Measurements from ENCODE around the gene BEND6.
A peak's percentile ranks its signal among the peaks of the same experiment; 100 is the strongest.

Gene BEND6

DNA sequence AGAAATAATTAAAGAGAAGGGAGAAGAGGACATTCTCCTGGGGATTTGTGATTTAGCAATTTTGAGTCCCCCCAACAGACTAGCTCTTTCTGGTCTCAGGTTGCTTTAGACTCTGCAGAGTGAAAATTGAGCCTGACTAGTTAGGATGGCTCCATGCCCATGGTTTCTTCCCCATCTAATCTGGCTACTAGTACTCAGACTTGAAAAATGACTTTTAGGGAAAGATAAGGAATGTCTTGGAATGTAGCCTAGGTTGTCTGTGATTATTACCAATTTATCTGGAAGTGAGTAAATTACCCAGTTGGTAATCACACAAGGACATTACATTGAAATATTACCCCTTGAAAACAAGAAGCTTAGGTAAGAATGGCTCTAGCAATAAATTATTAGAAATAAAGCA, 4.2 kb downstream of the BEND6 start:
- Histone ChIP-seq H3K27me3 (ENCODE audit: insufficient read depth, low read length, poor library complexity) (no peaks in the 10 kb centered on the region), H2BK120ac (ENCODE audit: low read depth, low read length) (no peak overlapping the region), H4K5ac (ENCODE audit: low read length) (no peak overlapping the region), H2AK5ac (ENCODE audit: low read length) (no peak overlapping the region), H3K79me2 (ENCODE audit: control insufficient read depth, insufficient read depth, low read length) (no peaks in the 10 kb centered on the region), H3K4me3 (ENCODE audit: low read length) (no peak overlapping the region), H4K8ac (ENCODE audit: low read depth, low read length) (no peak overlapping the region), H3K4me2 (ENCODE audit: low read length) (no peak overlapping the region), H3K4ac (ENCODE audit: low read depth, low read length) (no peak overlapping the region), H3K36me3 (ENCODE audit: control insufficient read depth, insufficient read depth, low read length) (no peaks in the 10 kb centered on the region), H3K9ac (ENCODE audit: low read length) (no peak overlapping the region), H3K18ac (ENCODE audit: low read length) (no peak overlapping the region), H3K56ac (ENCODE audit: low read length) (no peak overlapping the region), H3K27ac (ENCODE audit: low read depth, low read length) (no peak overlapping the region), H2BK15ac (replicated peaks; ENCODE audit: low read depth) (no peak overlapping the region), H3K23ac (ENCODE audit: low read length) (no peak overlapping the region), H2BK5ac (ENCODE audit: low read length) (no peak overlapping the region), H3K4me1 (ENCODE audit: control insufficient read depth, low read depth, low read length) (no peaks in the 10 kb centered on the region), H3K79me1 (ENCODE audit: low read length) (no peaks in the 10 kb centered on the region)
- no peak for DNase-seq

GRCh38 chr6:56959938-56960337, 5.0 kb downstream of the BEND6 start:
- DNase-seq = no peak
- Histone ChIP-seq H3K79me2 (ENCODE audit: control insufficient read depth, insufficient read depth, low read length) (no peaks in the 10 kb centered on the region), H2BK5ac (ENCODE audit: low read length) (no peak overlapping the region), H3K27me3 (ENCODE audit: insufficient read depth, low read length, poor library complexity) (no peaks in the 10 kb centered on the region), H3K4me3 (ENCODE audit: low read length) (no peak overlapping the region), H2BK120ac (ENCODE audit: low read depth, low read length) (no peak overlapping the region), H4K8ac (ENCODE audit: low read depth, low read length) (no peak overlapping the region), H3K4me1 (ENCODE audit: control insufficient read depth, low read depth, low read length) (no peaks in the 10 kb centered on the region), H3K4ac (ENCODE audit: low read depth, low read length) (no peak overlapping the region), H4K5ac (ENCODE audit: low read length) (no peak overlapping the region), H3K4me2 (ENCODE audit: low read length) (no peak overlapping the region), H3K56ac (ENCODE audit: low read length) (no peak overlapping the region), H3K36me3 (ENCODE audit: control insufficient read depth, insufficient read depth, low read length) (no peaks in the 10 kb centered on the region), H3K9ac (ENCODE audit: low read length) (no peak overlapping the region), H2BK15ac (replicated peaks; ENCODE audit: low read depth) (no peak overlapping the region), H2AK5ac (ENCODE audit: low read length) (no peak overlapping the region), H3K27ac (ENCODE audit: low read depth, low read length) (no peak overlapping the region), H3K79me1 (ENCODE audit: low read length) (no peaks in the 10 kb centered on the region), H3K18ac (ENCODE audit: low read length) (no peak overlapping the region), H3K23ac (ENCODE audit: low read length) (no peak overlapping the region)
- no CpG with 5 or more reads among the region's 4 CpGs for WGBS (ENCODE audit: extremely low coverage, insufficient coverage, low lambda C conversion rate)

- peak; percentile 14 for DNase-seq
- no peak overlapping the region for H2AK5ac ChIP-seq (ENCODE audit: low read length)
These were observed 6.2 kb downstream of the BEND6 start for GRCh38 chr6:56961151-56961550.

DNA sequence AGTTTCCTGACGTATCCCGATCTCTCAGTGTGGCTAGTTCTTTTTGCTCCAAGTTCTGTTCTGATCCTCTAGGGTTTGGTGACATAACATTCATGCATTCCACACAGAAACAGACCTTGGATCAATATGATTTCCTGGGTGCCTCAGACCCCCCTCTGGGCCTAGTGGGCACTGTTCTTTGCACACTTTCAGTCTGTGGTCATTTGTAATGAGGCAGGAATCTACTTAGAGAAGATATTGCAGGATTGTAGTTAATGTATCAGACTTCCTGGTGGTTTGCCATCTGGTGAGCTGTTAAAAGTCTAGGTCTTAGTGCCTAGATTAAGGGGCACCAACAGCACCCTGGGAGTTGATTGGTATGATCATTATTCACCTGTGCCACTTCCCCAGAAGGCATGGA, 7.5 kb downstream of the BEND6 start:
- H3K9ac ChIP-seq (ENCODE audit: low read length) = no peak overlapping the region
- no peak overlapping the region for H3K4me2 ChIP-seq (ENCODE audit: low read length)
- H3K4me1 ChIP-seq (ENCODE audit: control insufficient read depth, low read depth, low read length) = no peaks in the 10 kb centered on the region
- no peak overlapping the region for H3K18ac ChIP-seq (ENCODE audit: low read length)
- no peak overlapping the region for H2BK120ac ChIP-seq (ENCODE audit: low read depth, low read length)
- no peaks in the 10 kb centered on the region for H3K79me2 ChIP-seq (ENCODE audit: control insufficient read depth, insufficient read depth, low read length)
- H3K4ac ChIP-seq (ENCODE audit: low read depth, low read length) = no peak overlapping the region
- H3K36me3 ChIP-seq (ENCODE audit: control insufficient read depth, insufficient read depth, low read length) = no peaks in the 10 kb centered on the region
- no CpG with 5 or more reads among the region's 2 CpGs for WGBS (ENCODE audit: extremely low coverage, insufficient coverage, low lambda C conversion rate)
- DNase-seq = no peak
- H2BK5ac ChIP-seq (ENCODE audit: low read length) = no peak overlapping the region
- no peak overlapping the region for H2AK5ac ChIP-seq (ENCODE audit: low read length)
- no peak overlapping the region for H3K23ac ChIP-seq (ENCODE audit: low read length)
- no peak overlapping the region for H4K8ac ChIP-seq (ENCODE audit: low read depth, low read length)
- H2BK15ac ChIP-seq (replicated peaks; ENCODE audit: low read depth) = no peak overlapping the region
- H3K79me1 ChIP-seq (ENCODE audit: low read length) = no peaks in the 10 kb centered on the region
- H3K27me3 ChIP-seq (ENCODE audit: insufficient read depth, low read length, poor library complexity) = no peaks in the 10 kb centered on the region
- no peak overlapping the region for H4K5ac ChIP-seq (ENCODE audit: low read length)
- no peak overlapping the region for H3K4me3 ChIP-seq (ENCODE audit: low read length)
- no peak overlapping the region for H3K27ac ChIP-seq (ENCODE audit: low read depth, low read length)
- H3K56ac ChIP-seq (ENCODE audit: low read length) = no peak overlapping the region

More at GRCh38 chr6:56961151-56961550, 6.2 kb downstream of the BEND6 start:
- Histone ChIP-seq H2BK5ac (ENCODE audit: low read length) (no peak overlapping the region), H4K5ac (ENCODE audit: low read length) (no peak overlapping the region), H2BK120ac (ENCODE audit: low read depth, low read length) (no peak overlapping the region), H2BK15ac (replicated peaks; ENCODE audit: low read depth) (no peak overlapping the region), H3K27me3 (ENCODE audit: insufficient read depth, low read length, poor library complexity) (no peaks in the 10 kb centered on the region), H3K4ac (ENCODE audit: low read depth, low read length) (no peak overlapping the region), H3K4me2 (ENCODE audit: low read length) (no peak overlapping the region), H3K56ac (ENCODE audit: low read length) (no peak overlapping the region), H3K4me3 (ENCODE audit: low read length) (no peak overlapping the region), H3K18ac (ENCODE audit: low read length) (no peak overlapping the region), H3K9ac (ENCODE audit: low read length) (no peak overlapping the region), H4K8ac (ENCODE audit: low read depth, low read length) (no peak overlapping the region), H3K27ac (ENCODE audit: low read depth, low read length) (no peak overlapping the region), H3K23ac (ENCODE audit: low read length) (no peak overlapping the region), H3K4me1 (ENCODE audit: control insufficient read depth, low read depth, low read length) (no peaks in the 10 kb centered on the region), H3K79me1 (ENCODE audit: low read length) (no peaks in the 10 kb centered on the region), H3K36me3 (ENCODE audit: control insufficient read depth, insufficient read depth, low read length) (no peaks in the 10 kb centered on the region), H3K79me2 (ENCODE audit: control insufficient read depth, insufficient read depth, low read length) (no peaks in the 10 kb centered on the region)
- no CpG with 5 or more reads among the region's 2 CpGs for WGBS (ENCODE audit: extremely low coverage, insufficient coverage, low lambda C conversion rate)

- Histone ChIP-seq H3K18ac (ENCODE audit: low read length) (no peak overlapping the region), H2AK5ac (ENCODE audit: low read length) (no peak overlapping the region), H3K4me2 (ENCODE audit: low read length) (no peak overlapping the region), H3K36me3 (ENCODE audit: control insufficient read depth, insufficient read depth, low read length) (no peaks in the 10 kb centered on the region), H3K4me1 (ENCODE audit: control insufficient read depth, low read depth, low read length) (no peaks in the 10 kb centered on the region), H2BK120ac (ENCODE audit: low read depth, low read length) (no peak overlapping the region), H3K79me1 (ENCODE audit: low read length) (no peaks in the 10 kb centered on the region), H3K23ac (ENCODE audit: low read length) (no peak overlapping the region), H3K79me2 (ENCODE audit: control insufficient read depth, insufficient read depth, low read length) (no peaks in the 10 kb centered on the region), H4K5ac (ENCODE audit: low read length) (no peak overlapping the region), H3K27me3 (ENCODE audit: insufficient read depth, low read length, poor library complexity) (no peaks in the 10 kb centered on the region), H2BK5ac (ENCODE audit: low read length) (no peak overlapping the region), H3K27ac (ENCODE audit: low read depth, low read length) (no peak overlapping the region), H2BK15ac (replicated peaks; ENCODE audit: low read depth) (no peak overlapping the region), H3K4ac (ENCODE audit: low read depth, low read length) (no peak overlapping the region), H3K9ac (ENCODE audit: low read length) (no peak overlapping the region), H3K4me3 (ENCODE audit: low read length) (no peak overlapping the region), H3K56ac (ENCODE audit: low read length) (no peak overlapping the region), H4K8ac (ENCODE audit: low read depth, low read length) (no peak overlapping the region)
- no CpG with 5 or more reads among the region's 3 CpGs for WGBS (ENCODE audit: extremely low coverage, insufficient coverage, low lambda C conversion rate)
- DNase-seq = peak; percentile 33
These were observed 8.1 kb downstream of the BEND6 start for GRCh38 chr6:56963043-56963442.

GRCh38 chr6:56963793-56964192, 8.9 kb downstream of the BEND6 start:
- Histone ChIP-seq H3K4me1 (ENCODE audit: control insufficient read depth, low read depth, low read length) (no peaks in the 10 kb centered on the region), H4K8ac (ENCODE audit: low read depth, low read length) (no peak overlapping the region), H3K36me3 (ENCODE audit: control insufficient read depth, insufficient read depth, low read length) (no peaks in the 10 kb centered on the region), H2AK5ac (ENCODE audit: low read length) (no peak overlapping the region), H3K4me2 (ENCODE audit: low read length) (no peak overlapping the region), H3K9ac (ENCODE audit: low read length) (no peak overlapping the region), H3K4me3 (ENCODE audit: low read length) (no peak overlapping the region), H2BK120ac (ENCODE audit: low read depth, low read length) (no peak overlapping the region), H3K18ac (ENCODE audit: low read length) (no peak overlapping the region), H3K79me1 (ENCODE audit: low read length) (no peaks in the 10 kb centered on the region), H3K27me3 (ENCODE audit: insufficient read depth, low read length, poor library complexity) (no peaks in the 10 kb centered on the region), H3K27ac (ENCODE audit: low read depth, low read length) (no peak overlapping the region), H4K5ac (ENCODE audit: low read length) (no peak overlapping the region), H2BK15ac (replicated peaks; ENCODE audit: low read depth) (no peak overlapping the region), H3K4ac (ENCODE audit: low read depth, low read length) (no peak overlapping the region), H3K79me2 (ENCODE audit: control insufficient read depth, insufficient read depth, low read length) (no peaks in the 10 kb centered on the region), H3K23ac (ENCODE audit: low read length) (no peak overlapping the region), H3K56ac (ENCODE audit: low read length) (no peak overlapping the region), H2BK5ac (ENCODE audit: low read length) (no peak overlapping the region)
- WGBS (ENCODE audit: extremely low coverage, insufficient coverage, low lambda C conversion rate) = no CpG with 5 or more reads among the region's 1 CpG
- DNase-seq = no peak
